Muscle layer of duodenum (tissue), 2 donors: Measurements from ENCODE around the gene UGDH.
"Not testable (repeated sequence)": the region's sequence is repeated elsewhere in the genome, so short reads cannot be mapped to it uniquely, and the experiment has no call there.

ENCODE experiments used
- H3K27ac ChIP-seq: one replicate; pipeline ENCODE4 v1.7.0; 2013; ENCODE audit warnings: mild to moderate bottlenecking, low read length
- H3K27me3 ChIP-seq: one replicate; pipeline ENCODE4 v1.7.0; 2013; ENCODE audit warnings: low read depth, mild to moderate bottlenecking, control low read depth, low read length
- H3K36me3 ChIP-seq, 2 donors: one replicate each; pipeline ENCODE4 v1.7.0; 2013; ENCODE audit warnings: low read length in 2 of 2, control low read depth in 1 of 2, mild to moderate bottlenecking in 1 of 2; ENCODE audit not compliant: insufficient read depth in 2 of 2, control insufficient read depth in 1 of 2
- H3K4me1 ChIP-seq, 2 donors: one replicate each; pipeline ENCODE4 v1.7.0; 2013; ENCODE audit warnings: low read length in 2 of 2, mild to moderate bottlenecking in 2 of 2, control low read depth in 1 of 2, moderate library complexity in 1 of 2; ENCODE audit not compliant: insufficient read depth in 2 of 2, control insufficient read depth in 1 of 2
- H3K4me3 ChIP-seq, 2 donors: one replicate each; pipeline ENCODE4 v1.7.0; 2013; ENCODE audit warnings: low read length in 2 of 2, low read depth in 1 of 2, mild to moderate bottlenecking in 1 of 2
- H3K9me3 ChIP-seq, 2 donors: one replicate each; pipeline ENCODE4 v1.7.0; 2013; ENCODE audit warnings: low read length in 2 of 2, control low read depth in 1 of 2, mild to moderate bottlenecking in 1 of 2; ENCODE audit not compliant: control insufficient read depth in 1 of 2
- donor health status: healthy.

Gene UGDH

GRCh38 chr4:39464886-39465501 lies 62.2 kb downstream of the UGDH start:
- Histone ChIP-seq H3K4me1 (peaks cover 0 to 6% of the 10 kb centered on the region in 2 donors), H3K36me3 (peaks cover 3 to 20% of the 10 kb centered on the region in 2 donors), H3K9me3 (no peaks in the 10 kb centered on the region), H3K27ac (no peak overlapping the region), H3K4me3 (no peak overlapping the region), H3K27me3 (no peaks in the 10 kb centered on the region)

- peaks cover 3 to 25% of the 10 kb centered on the region in 2 donors for H3K4me1 ChIP-seq
- no peaks in the 10 kb centered on the region for H3K9me3 ChIP-seq
- H3K27ac ChIP-seq, result peak within 1 kb of the TSS; percentile 98
- H3K27me3 ChIP-seq, result no peaks in the 10 kb centered on the region
- H3K4me3 ChIP-seq, result peak within 1 kb of the TSS; percentile 78 to 97
- peaks cover 35 to 54% of the 10 kb centered on the region in 2 donors for H3K36me3 ChIP-seq
Observed at GRCh38 chr4:39458505-39459300, 68.5 kb downstream of the UGDH start, which contains the start of the genes LIAS and RPL9. Gene LIAS, plus strand, starts transcription at chr4:39459056. Its CDS starts 62 bp downstream, at chr4:39459118. Gene RPL9, minus strand, starts transcription at chr4:39458922. Its CDS starts 483 bp downstream, at chr4:39458439.

- Histone ChIP-seq H3K36me3 (peaks cover 41 to 54% of the 10 kb centered on the region in 2 donors), H3K27ac (peak overlapping the region; percentile 98), H3K4me3 (peak overlapping the region; percentile 78 to 97), H3K4me1 (peaks cover 3 to 25% of the 10 kb centered on the region in 2 donors)
- H3K27me3 ChIP-seq, H3K9me3 ChIP-seq: not testable (repeated sequence)
Observed at GRCh38 chr4:39458161-39458504, 69.1 kb downstream of the UGDH start.

GRCh38 chr4:39456946-39457763 lies 70.1 kb downstream of the UGDH start:
- Histone ChIP-seq H3K4me3 (peak overlapping the region; percentile 78 to 97), H3K27ac (peak overlapping the region; percentile 98), H3K9me3 (no peaks in the 10 kb centered on the region), H3K27me3 (no peaks in the 10 kb centered on the region), H3K4me1 (peaks cover 3 to 25% of the 10 kb centered on the region in 2 donors), H3K36me3 (peaks cover 48 to 60% of the 10 kb centered on the region in 2 donors)

GRCh38 chr4:39455486-39455885 lies 71.8 kb downstream of the UGDH start:
- Histone ChIP-seq H3K4me3 (no peak overlapping the region), H3K4me1 (peaks cover 3 to 25% of the 10 kb centered on the region in 2 donors), H3K36me3 (peaks cover 52 to 73% of the 10 kb centered on the region in 2 donors)

GRCh38 chr4:39453738-39454137 lies 73.5 kb downstream of the UGDH start:
- peaks cover 52 to 69% of the 10 kb centered on the region in 2 donors for H3K36me3 ChIP-seq
- H3K9me3 ChIP-seq, result no peaks in the 10 kb centered on the region

More at GRCh38 chr4:39455486-39455885, 71.8 kb downstream of the UGDH start:
- H3K27ac ChIP-seq, result no peak overlapping the region
- H3K27me3 ChIP-seq, result no peaks in the 10 kb centered on the region
- H3K9me3 ChIP-seq, result no peaks in the 10 kb centered on the region

GRCh38 chr4:39452860-39453587 lies 74.2 kb downstream of the UGDH start:
- no peaks in the 10 kb centered on the region for H3K9me3 ChIP-seq

More at GRCh38 chr4:39453738-39454137, 73.5 kb downstream of the UGDH start:
- no peaks in the 10 kb centered on the region for H3K27me3 ChIP-seq
- H3K4me3 ChIP-seq, result no peak overlapping the region
- peaks cover 3 to 19% of the 10 kb centered on the region in 2 donors for H3K4me1 ChIP-seq
- H3K27ac ChIP-seq, result no peak overlapping the region

GRCh38 chr4:39452153-39452859 lies 74.9 kb downstream of the UGDH start:
- Histone ChIP-seq H3K9me3 (no peaks in the 10 kb centered on the region), H3K27ac (no peak overlapping the region), H3K4me3 (no peak overlapping the region), H3K36me3 (peaks cover 50 to 64% of the 10 kb centered on the region in 2 donors), H3K27me3 (no peaks in the 10 kb centered on the region), H3K4me1 (peaks cover 8 to 12% of the 10 kb centered on the region in 2 donors)

More at GRCh38 chr4:39452860-39453587, 74.2 kb downstream of the UGDH start:
- H3K4me3 ChIP-seq, result no peak overlapping the region
- peaks cover 3 to 19% of the 10 kb centered on the region in 2 donors for H3K4me1 ChIP-seq
- peaks cover 55 to 69% of the 10 kb centered on the region in 2 donors for H3K36me3 ChIP-seq
- no peak overlapping the region for H3K27ac ChIP-seq
- no peaks in the 10 kb centered on the region for H3K27me3 ChIP-seq

- no peak overlapping the region for H3K27ac ChIP-seq
Observed at GRCh38 chr4:39451423-39452023, 75.7 kb downstream of the UGDH start.

GRCh38 chr4:39450618-39451017 lies 76.6 kb downstream of the UGDH start:
- Histone ChIP-seq H3K9me3 (no peaks in the 10 kb centered on the region), H3K27ac (no peak overlapping the region), H3K4me1 (peaks cover 0 to 6% of the 10 kb centered on the region in 2 donors), H3K36me3 (peaks cover 35 to 47% of the 10 kb centered on the region in 2 donors), H3K27me3 (no peaks in the 10 kb centered on the region), H3K4me3 (no peak overlapping the region)

More at GRCh38 chr4:39451423-39452023, 75.7 kb downstream of the UGDH start:
- H3K36me3 ChIP-seq, result peaks cover 42 to 56% of the 10 kb centered on the region in 2 donors
- H3K4me1 ChIP-seq, result peaks cover 5 to 6% of the 10 kb centered on the region in 2 donors
- no peak overlapping the region for H3K4me3 ChIP-seq
- no peaks in the 10 kb centered on the region for H3K9me3 ChIP-seq
- no peaks in the 10 kb centered on the region for H3K27me3 ChIP-seq
